ENCODE data around the gene CALD1.

The CALD1 gene

GRCh38 chr7:134890246-134891240, 111.1 kb downstream of the CALD1 start:
- FAIRE-seq, result no peak
- no peak for DNase-seq (ENCODE audit: insufficient read length, low spot score)

GRCh38 chr7:134891262-134891695, 111.8 kb downstream of the CALD1 start:
- no peak for DNase-seq (ENCODE audit: insufficient read length, low spot score)

GRCh38 chr7:134891696-134892678, 112.6 kb downstream of the CALD1 start:
- no peak for DNase-seq (ENCODE audit: insufficient read length, low spot score)
- FAIRE-seq, result no peak

More at GRCh38 chr7:134891262-134891695, 111.8 kb downstream of the CALD1 start:
- FAIRE-seq, result no peak

- FAIRE-seq, result no peak
- DNase-seq (ENCODE audit: insufficient read length, low spot score), result no peak
Measured at GRCh38 chr7:134892963-134893362, 113.5 kb downstream of the CALD1 start.

- no peak for DNase-seq (ENCODE audit: insufficient read length, low spot score)
- no peak for FAIRE-seq
Measured at GRCh38 chr7:134893920-134894319, 114.5 kb downstream of the CALD1 start.

- FAIRE-seq (no peak), DNase-seq (ENCODE audit: insufficient read length, low spot score) (no peak)
Measured at GRCh38 chr7:134894928-134895327, 115.5 kb downstream of the CALD1 start.

GRCh38 chr7:134896073-134896472, 116.6 kb downstream of the CALD1 start:
- no peak for FAIRE-seq

GRCh38 chr7:134897936-134898335, 118.5 kb downstream of the CALD1 start:
- FAIRE-seq (no peak), DNase-seq (ENCODE audit: insufficient read length, low spot score) (no peak)

More at GRCh38 chr7:134896073-134896472, 116.6 kb downstream of the CALD1 start:
- DNase-seq (ENCODE audit: insufficient read length, low spot score), result no peak

- no peak for FAIRE-seq
- DNase-seq (ENCODE audit: insufficient read length, low spot score), result no peak
Measured at GRCh38 chr7:134899729-134900128, 120.3 kb downstream of the CALD1 start.

- FAIRE-seq, result peak; percentile 83
- DNase-seq (ENCODE audit: insufficient read length, low spot score), result peak; percentile 12
Measured at GRCh38 chr7:134900166-134900982, 120.9 kb downstream of the CALD1 start.

- no peak for DNase-seq (ENCODE audit: insufficient read length, low spot score)
Measured at GRCh38 chr7:134901389-134902020, 122.1 kb downstream of the CALD1 start.

GRCh38 chr7:134902058-134902457, 122.6 kb downstream of the CALD1 start:
- no peak for FAIRE-seq
- DNase-seq (ENCODE audit: insufficient read length, low spot score), result no peak

More at GRCh38 chr7:134901389-134902020, 122.1 kb downstream of the CALD1 start:
- peak; percentile 28 for FAIRE-seq

GRCh38 chr7:134903073-134903790, 123.8 kb downstream of the CALD1 start:
- DNase-seq (ENCODE audit: insufficient read length, low spot score) (no peak), FAIRE-seq (no peak)

GRCh38 chr7:134905375-134905774, 125.9 kb downstream of the CALD1 start:
- FAIRE-seq, result no peak
- DNase-seq (ENCODE audit: insufficient read length, low spot score), result no peak

GRCh38 chr7:134907000-134907399, 127.6 kb downstream of the CALD1 start:
- DNase-seq (ENCODE audit: insufficient read length, low spot score) (no peak), FAIRE-seq (no peak)

GRCh38 chr7:134907639-134908038, 128.2 kb downstream of the CALD1 start:
- FAIRE-seq (no peak), DNase-seq (ENCODE audit: insufficient read length, low spot score) (no peak)

- DNase-seq (ENCODE audit: insufficient read length, low spot score) (no peak), FAIRE-seq (no peak)
Measured at GRCh38 chr7:134908289-134908688, 128.9 kb downstream of the CALD1 start.

- DNase-seq (ENCODE audit: insufficient read length, low spot score), result no peak
- no peak for FAIRE-seq
Measured at GRCh38 chr7:134910214-134910890, 130.9 kb downstream of the CALD1 start.
